HL-60/S4 (cell line): ENCODE data around the gene LIM2.
"Not testable (repeated sequence)": the region's sequence is repeated elsewhere in the genome, so short reads cannot be mapped to it uniquely, and the experiment has no call there.

Experiments
- in situ Hi-C: fragments of 300-500 bp; cut with MboI; formaldehyde crosslinking; loops from 2 replicates; pipeline ENCODE4 v1.14.3; 2022; ENCODE audit warnings: low sequenced_read_pairs

LIM2 gene

GRCh38 chr19:51387924-51388389, at the start of gene LIM2:
Gene LIM2, minus strand, starts transcription at chr19:51387974. Its CDS starts 531 bp downstream, at chr19:51387443.
- in situ Hi-C loops: no loop called here

GRCh38 chr19:51434456-51434855, 46.7 kb upstream of the LIM2 start:
- in situ Hi-C loops: no loop called here

- in situ Hi-C loops: no loop called here
Observed at GRCh38 chr19:51433043-51433442, 45.3 kb upstream of the LIM2 start.

GRCh38 chr19:51431124-51431523, 43.4 kb upstream of the LIM2 start:
- in situ Hi-C loops: no loop called here

GRCh38 chr19:51430221-51430620, 42.4 kb upstream of the LIM2 start:
- in situ Hi-C loops: no loop called here

GRCh38 chr19:51427201-51427600, 39.4 kb upstream of the LIM2 start:
- in situ Hi-C loops: loop anchor here (10.0 kb wide), 1 partner anchor 228 kb away; no protein-coding TSS in a partner anchor

GRCh38 chr19:51422053-51422448, 34.3 kb upstream of the LIM2 start:
- in situ Hi-C loops: loop anchor here (10.0 kb wide), 1 partner anchor 233 kb away; no protein-coding TSS in a partner anchor

- in situ Hi-C loops: loop anchor here (10.0 kb wide), 1 partner anchor 233 kb away; no protein-coding TSS in a partner anchor
Observed at GRCh38 chr19:51421229-51422052, 33.7 kb upstream of the LIM2 start.

- in situ Hi-C loops: loop anchor here (10.0 kb wide), 1 partner anchor 234 kb away; no protein-coding TSS in a partner anchor
Observed at GRCh38 chr19:51420511-51420910, 32.7 kb upstream of the LIM2 start.

- in situ Hi-C loops: no loop called here
Observed at GRCh38 chr19:51418707-51419106, 30.9 kb upstream of the LIM2 start.

GRCh38 chr19:51417810-51418157, 30.0 kb upstream of the LIM2 start:
- in situ Hi-C loops: no loop called here

GRCh38 chr19:51417107-51417809, 29.5 kb upstream of the LIM2 start, which contains the start of gene SIGLEC10:
Gene SIGLEC10, minus strand, starts transcription at chr19:51417642. Its CDS starts 61 bp downstream, at chr19:51417581.
- in situ Hi-C loops: no loop called here

GRCh38 chr19:51416422-51416821, 28.6 kb upstream of the LIM2 start:
- in situ Hi-C loops: not testable (repeated sequence)

GRCh38 chr19:51415187-51415586, 27.4 kb upstream of the LIM2 start:
- in situ Hi-C loops: no loop called here

- in situ Hi-C loops: no loop called here
Observed at GRCh38 chr19:51410950-51411748, 23.4 kb upstream of the LIM2 start.

- in situ Hi-C loops: no loop called here
Observed at GRCh38 chr19:51407511-51408131, 19.8 kb upstream of the LIM2 start.

GRCh38 chr19:51402117-51402516, 14.3 kb upstream of the LIM2 start:
- in situ Hi-C loops: no loop called here

GRCh38 chr19:51399936-51400335, 12.2 kb upstream of the LIM2 start:
- in situ Hi-C loops: not testable (repeated sequence)

- in situ Hi-C loops: no loop called here
Observed at GRCh38 chr19:51399231-51399630, 11.5 kb upstream of the LIM2 start.

- in situ Hi-C loops: no loop called here
Observed at GRCh38 chr19:51398096-51398704, 10.4 kb upstream of the LIM2 start.
